ENCODE measurements around the gene IL17REL. TPM values are rescaled to one million over a fixed set of nuclear protein-coding genes. Genes with fewer than 3 reads are reported as not detected.

The IL17REL gene
- total and polyA plus RNA-seq, 10 of the 15 experiments (the other 5 are each of a cell fraction or from before 2014, with no cell fraction given) = 0.03 TPM; not detected in 9

DNA sequence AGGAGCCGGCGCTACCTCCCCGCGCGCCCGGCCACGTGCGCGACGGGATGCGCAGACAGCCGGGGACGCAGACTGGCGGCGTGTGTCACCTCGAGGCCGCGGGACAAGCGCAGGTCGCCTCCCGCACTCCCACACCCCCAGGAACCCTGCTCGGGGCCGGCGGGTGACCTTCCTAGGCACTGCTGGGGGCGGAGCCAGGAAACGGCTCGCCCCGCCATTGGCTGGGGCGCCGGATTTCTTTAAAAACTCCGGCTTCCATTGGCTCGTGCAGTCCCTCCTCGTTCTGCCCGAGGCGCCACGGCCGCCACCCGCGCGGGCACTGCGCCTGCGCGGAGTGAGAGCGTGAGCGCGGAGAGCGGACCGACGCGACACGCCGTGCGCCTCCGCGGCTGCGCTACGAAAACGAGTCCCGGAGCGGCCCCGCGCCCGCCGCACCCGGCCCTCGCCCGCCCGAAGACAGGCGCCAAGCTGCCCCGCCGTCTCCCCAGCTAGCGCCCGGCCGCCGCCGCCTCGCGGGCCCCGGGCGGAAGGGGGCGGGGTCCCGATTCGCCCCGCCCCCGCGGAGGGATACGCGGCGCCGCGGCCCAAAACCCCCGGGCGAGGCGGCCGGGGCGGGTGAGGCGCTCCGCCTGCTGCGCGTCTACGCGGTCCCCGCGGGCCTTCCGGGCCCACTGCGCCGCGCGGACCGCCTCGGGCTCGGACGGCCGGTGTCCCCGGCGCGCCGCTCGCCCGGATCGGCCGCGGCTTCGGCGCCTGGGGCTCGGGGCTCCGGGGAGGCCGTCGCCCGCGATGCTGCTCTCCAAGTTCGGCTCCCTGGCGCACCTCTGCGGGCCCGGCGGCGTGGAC is 52.2 kb downstream of the IL17REL start, which contains the start of gene PIM3 (continued):
- TF ChIP-seq RELA (IDR thresholded peaks at IDR 0.05; ENCODE audit: borderline replicate concordance, partially characterized antibody) (peak; percentile 81), NR2F1 (conservative IDR thresholded peaks at IDR 0.05) (peak; percentile 88), ZSCAN29 (IDR thresholded peaks at IDR 0.05) (peak; percentile 100), POU2F2 (IDR thresholded peaks at IDR 0.05; ENCODE audit: borderline replicate concordance, low read depth, low read length) (peak; percentile 87), PAX8 (IDR thresholded peaks at IDR 0.05) (no peak), ESRRA (IDR thresholded peaks at IDR 0.05; ENCODE audit: low read length) (0 out of 2 replicates have a peak, but pooled peaks have one; percentile 32), CREB1 (IDR thresholded peaks at IDR 0.05; ENCODE audit: low read depth) (peak; percentile 60), WRNIP1 (IDR thresholded peaks at IDR 0.05; ENCODE audit: borderline replicate concordance, low read depth, low read length) (no peak), ASH2L (IDR thresholded peaks at IDR 0.05; ENCODE audit: borderline replicate concordance, low read depth) (no peak), ATF7 (IDR thresholded peaks at IDR 0.05; ENCODE audit: low read depth) (no peak), SMARCA5 (IDR thresholded peaks at IDR 0.05) (peak; percentile 84), CBFB (IDR thresholded peaks at IDR 0.05; ENCODE audit: low read depth) (no peak), CHD4 (IDR thresholded peaks at IDR 0.05) (no peak), IRF4 (IDR thresholded peaks at IDR 0.05; ENCODE audit: low read depth, low read length) (no peak)
- TF ChIP-seq, protein P1, sequence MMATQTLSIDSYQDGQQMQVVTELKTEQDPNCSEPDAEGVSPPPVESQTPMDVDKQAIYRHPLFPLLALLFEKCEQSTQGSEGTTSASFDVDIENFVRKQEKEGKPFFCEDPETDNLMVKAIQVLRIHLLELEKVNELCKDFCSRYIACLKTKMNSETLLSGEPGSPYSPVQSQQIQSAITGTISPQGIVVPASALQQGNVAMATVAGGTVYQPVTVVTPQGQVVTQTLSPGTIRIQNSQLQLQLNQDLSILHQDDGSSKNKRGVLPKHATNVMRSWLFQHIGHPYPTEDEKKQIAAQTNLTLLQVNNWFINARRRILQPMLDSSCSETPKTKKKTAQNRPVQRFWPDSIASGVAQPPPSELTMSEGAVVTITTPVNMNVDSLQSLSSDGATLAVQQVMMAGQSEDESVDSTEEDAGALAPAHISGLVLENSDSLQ (IDR thresholded peaks at IDR 0.05) = no peak
- TF ChIP-seq, protein P2, sequence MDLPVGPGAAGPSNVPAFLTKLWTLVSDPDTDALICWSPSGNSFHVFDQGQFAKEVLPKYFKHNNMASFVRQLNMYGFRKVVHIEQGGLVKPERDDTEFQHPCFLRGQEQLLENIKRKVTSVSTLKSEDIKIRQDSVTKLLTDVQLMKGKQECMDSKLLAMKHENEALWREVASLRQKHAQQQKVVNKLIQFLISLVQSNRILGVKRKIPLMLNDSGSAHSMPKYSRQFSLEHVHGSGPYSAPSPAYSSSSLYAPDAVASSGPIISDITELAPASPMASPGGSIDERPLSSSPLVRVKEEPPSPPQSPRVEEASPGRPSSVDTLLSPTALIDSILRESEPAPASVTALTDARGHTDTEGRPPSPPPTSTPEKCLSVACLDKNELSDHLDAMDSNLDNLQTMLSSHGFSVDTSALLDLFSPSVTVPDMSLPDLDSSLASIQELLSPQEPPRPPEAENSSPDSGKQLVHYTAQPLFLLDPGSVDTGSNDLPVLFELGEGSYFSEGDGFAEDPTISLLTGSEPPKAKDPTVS (IDR thresholded peaks at IDR 0.05; ENCODE audit: low read depth, low read length) = no peak
- TF ChIP-seq, protein P3, sequence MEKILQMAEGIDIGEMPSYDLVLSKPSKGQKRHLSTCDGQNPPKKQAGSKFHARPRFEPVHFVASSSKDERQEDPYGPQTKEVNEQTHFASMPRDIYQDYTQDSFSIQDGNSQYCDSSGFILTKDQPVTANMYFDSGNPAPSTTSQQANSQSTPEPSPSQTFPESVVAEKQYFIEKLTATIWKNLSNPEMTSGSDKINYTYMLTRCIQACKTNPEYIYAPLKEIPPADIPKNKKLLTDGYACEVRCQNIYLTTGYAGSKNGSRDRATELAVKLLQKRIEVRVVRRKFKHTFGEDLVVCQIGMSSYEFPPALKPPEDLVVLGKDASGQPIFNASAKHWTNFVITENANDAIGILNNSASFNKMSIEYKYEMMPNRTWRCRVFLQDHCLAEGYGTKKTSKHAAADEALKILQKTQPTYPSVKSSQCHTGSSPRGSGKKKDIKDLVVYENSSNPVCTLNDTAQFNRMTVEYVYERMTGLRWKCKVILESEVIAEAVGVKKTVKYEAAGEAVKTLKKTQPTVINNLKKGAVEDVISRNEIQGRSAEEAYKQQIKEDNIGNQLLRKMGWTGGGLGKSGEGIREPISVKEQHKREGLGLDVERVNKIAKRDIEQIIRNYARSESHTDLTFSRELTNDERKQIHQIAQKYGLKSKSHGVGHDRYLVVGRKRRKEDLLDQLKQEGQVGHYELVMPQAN (conservative IDR thresholded peaks at IDR 0.05) = peak; percentile 69
- TF ChIP-seq, protein P4, sequence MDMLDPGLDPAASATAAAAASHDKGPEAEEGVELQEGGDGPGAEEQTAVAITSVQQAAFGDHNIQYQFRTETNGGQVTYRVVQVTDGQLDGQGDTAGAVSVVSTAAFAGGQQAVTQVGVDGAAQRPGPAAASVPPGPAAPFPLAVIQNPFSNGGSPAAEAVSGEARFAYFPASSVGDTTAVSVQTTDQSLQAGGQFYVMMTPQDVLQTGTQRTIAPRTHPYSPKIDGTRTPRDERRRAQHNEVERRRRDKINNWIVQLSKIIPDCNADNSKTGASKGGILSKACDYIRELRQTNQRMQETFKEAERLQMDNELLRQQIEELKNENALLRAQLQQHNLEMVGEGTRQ (IDR thresholded peaks at IDR 0.05; ENCODE audit: borderline replicate concordance, low read depth, low read length) = no peak; the same call in 1 of the 2 replicates
- TF ChIP-seq, protein P5, sequence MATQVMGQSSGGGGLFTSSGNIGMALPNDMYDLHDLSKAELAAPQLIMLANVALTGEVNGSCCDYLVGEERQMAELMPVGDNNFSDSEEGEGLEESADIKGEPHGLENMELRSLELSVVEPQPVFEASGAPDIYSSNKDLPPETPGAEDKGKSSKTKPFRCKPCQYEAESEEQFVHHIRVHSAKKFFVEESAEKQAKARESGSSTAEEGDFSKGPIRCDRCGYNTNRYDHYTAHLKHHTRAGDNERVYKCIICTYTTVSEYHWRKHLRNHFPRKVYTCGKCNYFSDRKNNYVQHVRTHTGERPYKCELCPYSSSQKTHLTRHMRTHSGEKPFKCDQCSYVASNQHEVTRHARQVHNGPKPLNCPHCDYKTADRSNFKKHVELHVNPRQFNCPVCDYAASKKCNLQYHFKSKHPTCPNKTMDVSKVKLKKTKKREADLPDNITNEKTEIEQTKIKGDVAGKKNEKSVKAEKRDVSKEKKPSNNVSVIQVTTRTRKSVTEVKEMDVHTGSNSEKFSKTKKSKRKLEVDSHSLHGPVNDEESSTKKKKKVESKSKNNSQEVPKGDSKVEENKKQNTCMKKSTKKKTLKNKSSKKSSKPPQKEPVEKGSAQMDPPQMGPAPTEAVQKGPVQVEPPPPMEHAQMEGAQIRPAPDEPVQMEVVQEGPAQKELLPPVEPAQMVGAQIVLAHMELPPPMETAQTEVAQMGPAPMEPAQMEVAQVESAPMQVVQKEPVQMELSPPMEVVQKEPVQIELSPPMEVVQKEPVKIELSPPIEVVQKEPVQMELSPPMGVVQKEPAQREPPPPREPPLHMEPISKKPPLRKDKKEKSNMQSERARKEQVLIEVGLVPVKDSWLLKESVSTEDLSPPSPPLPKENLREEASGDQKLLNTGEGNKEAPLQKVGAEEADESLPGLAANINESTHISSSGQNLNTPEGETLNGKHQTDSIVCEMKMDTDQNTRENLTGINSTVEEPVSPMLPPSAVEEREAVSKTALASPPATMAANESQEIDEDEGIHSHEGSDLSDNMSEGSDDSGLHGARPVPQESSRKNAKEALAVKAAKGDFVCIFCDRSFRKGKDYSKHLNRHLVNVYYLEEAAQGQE (IDR thresholded peaks at IDR 0.05; ENCODE audit: low read depth, low read length) = no peak; the same call in 1 of the 2 replicates
- TF ChIP-seq, protein P6, sequence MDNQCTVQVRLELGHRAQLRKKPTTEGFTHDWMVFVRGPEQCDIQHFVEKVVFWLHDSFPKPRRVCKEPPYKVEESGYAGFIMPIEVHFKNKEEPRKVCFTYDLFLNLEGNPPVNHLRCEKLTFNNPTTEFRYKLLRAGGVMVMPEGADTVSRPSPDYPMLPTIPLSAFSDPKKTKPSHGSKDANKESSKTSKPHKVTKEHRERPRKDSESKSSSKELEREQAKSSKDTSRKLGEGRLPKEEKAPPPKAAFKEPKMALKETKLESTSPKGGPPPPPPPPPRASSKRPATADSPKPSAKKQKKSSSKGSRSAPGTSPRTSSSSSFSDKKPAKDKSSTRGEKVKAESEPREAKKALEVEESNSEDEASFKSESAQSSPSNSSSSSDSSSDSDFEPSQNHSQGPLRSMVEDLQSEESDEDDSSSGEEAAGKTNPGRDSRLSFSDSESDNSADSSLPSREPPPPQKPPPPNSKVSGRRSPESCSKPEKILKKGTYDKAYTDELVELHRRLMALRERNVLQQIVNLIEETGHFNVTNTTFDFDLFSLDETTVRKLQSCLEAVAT (IDR thresholded peaks at IDR 0.05) = no peak
